HG03378 (cell line): ENCODE data around the gene CRISPLD2.

Experiments
- ATAC-seq: cut with Tn5 transposase; IDR thresholded peaks from one replicate; pipeline ENCODE4 v1.9.1; 2021; ENCODE audit warnings: mild to moderate bottlenecking, moderate library complexity; ENCODE audit not compliant: unreplicated experiment

The CRISPLD2 gene

GRCh38 chr16:84899414-84899813, 79.6 kb downstream of the CRISPLD2 start:
- no peak for ATAC-seq

GRCh38 chr16:84905965-84906460, 86.2 kb downstream of the CRISPLD2 start:
- no peak for ATAC-seq

GRCh38 chr16:84907051-84907450, 87.3 kb downstream of the CRISPLD2 start:
- ATAC-seq, result no peak

GRCh38 chr16:84907575-84907974, 87.8 kb downstream of the CRISPLD2 start:
- ATAC-seq, result no peak

- ATAC-seq, result no peak
Measured at GRCh38 chr16:84909476-84910085, 89.8 kb downstream of the CRISPLD2 start.

- no peak for ATAC-seq
Measured at GRCh38 chr16:84911486-84912216, 91.9 kb downstream of the CRISPLD2 start.

GRCh38 chr16:84913315-84913714, 93.5 kb downstream of the CRISPLD2 start:
- no peak for ATAC-seq

GRCh38 chr16:84914273-84914672, 94.5 kb downstream of the CRISPLD2 start:
- ATAC-seq, result no peak

GRCh38 chr16:84916178-84916577, 96.4 kb downstream of the CRISPLD2 start:
- ATAC-seq, result no peak

GRCh38 chr16:84916850-84917249, 97.1 kb downstream of the CRISPLD2 start:
- ATAC-seq, result no peak

GRCh38 chr16:84917492-84917891, 97.7 kb downstream of the CRISPLD2 start:
- ATAC-seq, result no peak

GRCh38 chr16:84918006-84918909, 98.5 kb downstream of the CRISPLD2 start:
- ATAC-seq, result no peak

GRCh38 chr16:84919269-84919668, 99.5 kb downstream of the CRISPLD2 start:
- ATAC-seq, result no peak

- ATAC-seq, result no peak
Measured at GRCh38 chr16:84919708-84920107, 99.9 kb downstream of the CRISPLD2 start.

- ATAC-seq, result no peak
Measured at GRCh38 chr16:84920333-84920732, 100.5 kb downstream of the CRISPLD2 start.

- ATAC-seq, result no peak
Measured at GRCh38 chr16:84922351-84923120, 102.8 kb downstream of the CRISPLD2 start.

- ATAC-seq, result no peak
Measured at GRCh38 chr16:84924331-84925091, 104.7 kb downstream of the CRISPLD2 start.

GRCh38 chr16:84925092-84925772, 105.4 kb downstream of the CRISPLD2 start:
- no peak for ATAC-seq

- ATAC-seq, result no peak
Measured at GRCh38 chr16:84925773-84926372, 106.1 kb downstream of the CRISPLD2 start.
